CD8-positive, alpha-beta memory T cell (primary cell): ENCODE results near the gene AHDC1. TPM values are rescaled to one million over a fixed set of nuclear protein-coding genes. Genes with fewer than 3 reads are reported as not detected.

Experiments used
- CTCF ChIA-PET: fragments of 350-600 bp; sonication (Branson Sonifier 250); formaldehyde crosslinking; loops from one replicate; lab custom pipeline; 2021; ENCODE audit warnings: antibody characterized with exemption; lab: Charles Lee
- POLR2A ChIA-PET: fragments of 350-600 bp; sonication (Branson Sonifier 250); formaldehyde crosslinking; loops from one replicate; lab custom pipeline; 2021; ENCODE audit warnings: antibody characterized with exemption; lab: Charles Lee
- DNase-seq, 5 donors: peaks; one replicate each; pipeline versions ENCODE4 v3.0.0 to v3.0.0-alpha.2; 2020 to 2022; ENCODE audit warnings: mixed read lengths in 1 of 5
- H3K27ac ChIP-seq: one replicate; pipeline ENCODE4 v1.7.0; 2013; ENCODE audit warnings: low read depth, mild to moderate bottlenecking, low read length, moderate library complexity
- H3K27me3 ChIP-seq: 2 replicates; pipeline ENCODE4 v1.7.0; 2013; ENCODE audit warnings: low read length, mild to moderate bottlenecking; ENCODE audit not compliant: insufficient read depth, poor library complexity, severe bottlenecking
- H3K36me3 ChIP-seq: 2 replicates; pipeline ENCODE4 v1.7.0; 2013; ENCODE audit warnings: mild to moderate bottlenecking, low read length, moderate library complexity; ENCODE audit not compliant: insufficient read depth
- H3K4me1 ChIP-seq: 2 replicates; pipeline ENCODE4 v1.7.0; 2013; ENCODE audit warnings: mild to moderate bottlenecking, low read length, moderate library complexity; ENCODE audit not compliant: insufficient read depth
- H3K4me3 ChIP-seq: 2 replicates; pipeline ENCODE4 v1.7.0; 2013; ENCODE audit warnings: mild to moderate bottlenecking, low read length
- H3K9me3 ChIP-seq: 2 replicates; pipeline ENCODE4 v1.7.0; 2013; ENCODE audit warnings: mild to moderate bottlenecking, low read length
- H3K27ac Mint-ChIP-seq, 8 donors: one replicate each; pipeline ENCODE4 v1.8.0; 2020 to 2021; ENCODE audit warnings: mixed read lengths in 8 of 8, mild to moderate bottlenecking in 6 of 8, inconsistent platforms in 3 of 8, moderate library complexity in 3 of 8
- H3K27me3 Mint-ChIP-seq, 2 donors: one replicate each; pipeline ENCODE4 v1.8.0; 2020 to 2021; ENCODE audit warnings: mixed read lengths in 2 of 2, mild to moderate bottlenecking in 1 of 2, moderate library complexity in 1 of 2
- H3K36me3 Mint-ChIP-seq, 3 donors: one replicate each; pipeline ENCODE4 v1.8.0; 2020 to 2021; ENCODE audit warnings: mixed read lengths in 3 of 3, inconsistent platforms in 1 of 3, mild to moderate bottlenecking in 1 of 3
- H3K4me1 Mint-ChIP-seq, 3 donors: one replicate each; pipeline ENCODE4 v1.8.0; 2020 to 2021; ENCODE audit warnings: mixed read lengths in 3 of 3, inconsistent platforms in 1 of 3, mild to moderate bottlenecking in 1 of 3
- H3K4me3 Mint-ChIP-seq, 7 donors: one replicate each; pipeline ENCODE4 v1.8.0; 2020 to 2021; ENCODE audit warnings: mixed read lengths in 7 of 7, mild to moderate bottlenecking in 6 of 7, moderate library complexity in 4 of 7, inconsistent platforms in 2 of 7
- H3K9me3 Mint-ChIP-seq, 5 donors: one replicate each; pipeline ENCODE4 v1.8.0; 2020 to 2022; ENCODE audit warnings: mixed read lengths in 5 of 5, mild to moderate bottlenecking in 3 of 5, moderate library complexity in 2 of 5, inconsistent platforms in 1 of 5
- polyA plus RNA-seq: library from polyadenylated mRNA; unstranded; fragments of 300-500 nt; fragmentation: Illumina TruSeq; gene quantifications from one replicate; pipeline ENCODE4 v1.2.3, GENCODE V29; 2021
- total RNA-seq, 2 experiments: library from RNA; stranded (reverse); gene quantifications; one replicate each; pipeline ENCODE4 v1.2.3, GENCODE V29; 2021

Gene AHDC1
- total and polyA plus RNA-seq, 3 experiments from 2014 or later, result 1.9 to 11.5 (median 11.5) TPM

DNA sequence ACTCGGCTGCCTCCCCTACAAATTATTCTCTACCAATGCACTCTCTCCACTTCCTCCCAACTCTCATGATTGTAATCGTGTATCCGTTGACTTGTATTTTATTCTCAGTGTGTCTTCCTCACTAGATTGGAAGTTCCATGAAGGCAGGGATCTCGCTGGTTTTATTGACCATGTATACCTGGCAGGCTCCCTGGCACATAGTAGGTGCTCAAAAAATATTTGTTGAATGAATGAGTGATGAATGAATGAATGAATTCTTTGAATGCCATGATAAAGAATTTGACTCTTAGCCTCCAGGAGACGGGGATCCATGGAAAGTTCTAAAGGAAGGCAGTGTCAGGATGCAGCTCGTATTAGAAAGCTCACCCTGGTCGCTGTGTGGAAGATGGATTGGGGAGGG is 85.1 kb downstream of the AHDC1 start:
- H3K4me3 ChIP-seq, result no peak overlapping the region
- ChIA-PET POLR2A (interaction anchor here (1.0 kb wide), 1 partner anchor 83 kb away, joined by 3 read pairs; no protein-coding TSS in a partner anchor), CTCF (no interaction called here)
- H3K36me3 Mint-ChIP-seq, result peaks cover 0 to 4% (median 0%) of the 10 kb centered on the region in 3 donors
- H3K4me1 Mint-ChIP-seq, result peaks cover 31 to 40% (median 38%) of the 10 kb centered on the region in 3 donors
- no peak for DNase-seq
- H3K36me3 ChIP-seq, result no peaks in the 10 kb centered on the region
- no peaks in the 10 kb centered on the region for H3K27me3 ChIP-seq
- peaks cover 46% of the 10 kb centered on the region for H3K4me1 ChIP-seq
- H3K27ac Mint-ChIP-seq, result peak overlapping the region in 3 of 8 donors; percentile 2 to 35 (median 29)
- no peaks in the 10 kb centered on the region for H3K9me3 Mint-ChIP-seq
- no peaks in the 10 kb centered on the region for H3K27me3 Mint-ChIP-seq
- no peak overlapping the region for H3K27ac ChIP-seq
- no peaks in the 10 kb centered on the region for H3K9me3 ChIP-seq
- peak overlapping the region in 1 of 7 donors; percentile 49 for H3K4me3 Mint-ChIP-seq

DNA sequence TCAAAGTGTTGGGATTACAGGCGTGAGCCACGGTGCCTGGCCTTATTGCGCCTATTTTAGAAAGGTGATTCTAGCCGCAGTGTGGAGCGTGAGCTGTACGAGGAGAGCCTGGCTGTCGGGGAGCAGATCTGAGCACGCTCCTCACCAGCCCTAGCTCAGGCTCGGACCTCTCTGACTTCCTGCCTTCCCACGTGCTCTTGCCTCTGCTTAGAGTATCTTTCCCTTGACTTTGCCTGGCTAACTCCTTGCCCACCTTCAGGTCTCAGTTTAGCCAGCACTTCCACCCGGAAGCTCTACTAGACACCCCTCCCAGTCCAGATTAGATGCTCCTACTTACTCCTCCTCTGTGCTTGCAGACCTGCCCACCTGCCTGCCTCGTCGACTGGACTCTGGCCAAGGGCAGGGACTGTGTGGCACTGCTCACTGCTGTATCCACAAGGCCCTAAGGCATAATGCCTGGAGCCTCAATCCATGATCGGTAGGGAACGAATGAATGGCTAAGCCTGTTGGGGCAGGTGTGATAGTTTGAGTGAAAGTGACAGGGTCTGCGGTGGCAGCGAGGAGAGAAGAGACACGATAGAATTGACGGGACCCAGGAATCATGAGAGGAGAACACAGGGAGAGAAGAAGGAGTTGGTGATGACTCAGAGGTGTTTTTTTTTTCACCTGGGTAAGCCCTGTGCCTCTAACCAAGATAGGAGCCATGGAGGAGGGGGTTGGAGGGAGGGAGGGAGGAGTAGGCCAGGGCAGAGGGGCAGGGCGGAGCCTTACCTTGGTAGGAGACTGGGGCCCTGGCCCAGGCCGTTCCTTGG is 85.8 kb downstream of the AHDC1 start:
- H3K9me3 Mint-ChIP-seq, result no peaks in the 10 kb centered on the region
- H3K27me3 Mint-ChIP-seq, result peaks cover 0 to 2% of the 10 kb centered on the region in 2 donors
- CTCF ChIA-PET, result no interaction called here
- H3K4me3 Mint-ChIP-seq, result no peak overlapping the region
- no peaks in the 10 kb centered on the region for H3K27me3 ChIP-seq
- H3K36me3 ChIP-seq, result no peaks in the 10 kb centered on the region
- peaks cover 25 to 33% (median 32%) of the 10 kb centered on the region in 3 donors for H3K4me1 Mint-ChIP-seq
- H3K9me3 ChIP-seq, result no peaks in the 10 kb centered on the region
- peaks cover 39% of the 10 kb centered on the region for H3K4me1 ChIP-seq
- H3K27ac ChIP-seq, result no peak overlapping the region
- POLR2A ChIA-PET, result no interaction called here
- DNase-seq, result no peak
- peaks cover 0 to 4% (median 0%) of the 10 kb centered on the region in 3 donors for H3K36me3 Mint-ChIP-seq
- no peak overlapping the region for H3K4me3 ChIP-seq
- H3K27ac Mint-ChIP-seq, result peak overlapping the region in 4 of 8 donors; percentile 29 to 66 (median 38)

DNA sequence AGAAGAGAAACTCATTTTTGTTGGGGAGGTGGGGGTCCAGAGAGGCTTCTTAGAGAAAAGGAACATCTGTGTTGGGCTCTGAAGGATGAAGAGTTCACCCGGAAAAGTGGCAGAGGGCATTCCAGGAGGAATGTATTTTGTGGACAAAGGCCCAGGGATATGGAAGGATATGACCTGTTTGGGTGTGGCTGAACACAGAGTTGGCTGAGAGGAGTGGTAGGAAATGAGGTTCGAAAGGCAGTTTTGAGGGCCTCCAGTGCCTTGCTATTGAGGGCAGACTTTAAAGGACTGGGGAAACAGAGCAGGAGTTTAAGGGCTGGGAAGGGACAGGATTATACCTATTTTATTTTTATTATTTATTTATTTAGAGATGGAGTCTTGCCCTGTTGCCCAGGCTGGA is 86.6 kb downstream of the AHDC1 start:
- Mint-ChIP-seq H3K27ac (peak overlapping the region in 4 of 8 donors; percentile 50 to 72 (median 64)), H3K4me3 (peak overlapping the region in 1 of 7 donors; percentile 76), H3K27me3 (peaks cover 0 to 2% of the 10 kb centered on the region in 2 donors), H3K9me3 (no peaks in the 10 kb centered on the region), H3K4me1 (peaks cover 18 to 25% (median 25%) of the 10 kb centered on the region in 3 donors), H3K36me3 (peaks cover 0 to under 1% (median 0%) of the 10 kb centered on the region in 3 donors)
- no peak for DNase-seq
- H3K4me1 ChIP-seq, result peaks cover 32% of the 10 kb centered on the region
- H3K27ac ChIP-seq, result no peak overlapping the region
- ChIA-PET CTCF (interaction anchor here (1.2 kb wide), 1 partner anchor 39 kb away, joined by 4 read pairs; no protein-coding TSS in a partner anchor), POLR2A (no interaction called here)
- no peak overlapping the region for H3K4me3 ChIP-seq
- no peaks in the 10 kb centered on the region for H3K27me3 ChIP-seq
- no peaks in the 10 kb centered on the region for H3K9me3 ChIP-seq
- H3K36me3 ChIP-seq, result no peaks in the 10 kb centered on the region

DNA sequence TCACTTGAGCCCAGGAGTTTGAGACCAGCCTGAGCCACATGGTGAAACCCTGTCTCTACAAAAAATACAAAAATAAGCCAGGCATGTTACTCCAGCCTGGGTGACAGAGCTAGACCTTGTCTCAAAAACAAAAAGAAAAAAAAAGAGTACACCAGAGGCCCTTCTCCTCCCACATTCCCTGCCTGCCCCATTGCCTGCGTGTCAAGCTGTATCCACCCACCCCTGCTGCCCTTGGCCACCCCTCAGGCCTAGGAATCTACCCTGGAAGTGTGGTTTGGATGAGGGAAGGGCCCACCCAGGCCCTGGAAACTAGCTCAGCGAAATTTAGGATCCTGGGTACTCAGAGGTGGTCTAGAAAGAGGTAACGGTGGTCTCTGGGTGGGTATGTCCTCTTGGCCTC is 88.3 kb downstream of the AHDC1 start:
- Mint-ChIP-seq H3K9me3 (no peaks in the 10 kb centered on the region), H3K27ac (no peak overlapping the region), H3K4me3 (no peak overlapping the region), H3K36me3 (no peaks in the 10 kb centered on the region), H3K27me3 (peaks cover 0 to 2% of the 10 kb centered on the region in 2 donors), H3K4me1 (peaks cover 2 to 9% (median 8%) of the 10 kb centered on the region in 3 donors)
- Histone ChIP-seq H3K36me3 (no peaks in the 10 kb centered on the region), H3K27me3 (no peaks in the 10 kb centered on the region), H3K4me1 (peaks cover 16% of the 10 kb centered on the region), H3K27ac (no peak overlapping the region), H3K9me3 (no peaks in the 10 kb centered on the region), H3K4me3 (no peak overlapping the region)
- CTCF ChIA-PET, result no interaction called here
- POLR2A ChIA-PET, result no interaction called here
- DNase-seq, result no peak

DNA sequence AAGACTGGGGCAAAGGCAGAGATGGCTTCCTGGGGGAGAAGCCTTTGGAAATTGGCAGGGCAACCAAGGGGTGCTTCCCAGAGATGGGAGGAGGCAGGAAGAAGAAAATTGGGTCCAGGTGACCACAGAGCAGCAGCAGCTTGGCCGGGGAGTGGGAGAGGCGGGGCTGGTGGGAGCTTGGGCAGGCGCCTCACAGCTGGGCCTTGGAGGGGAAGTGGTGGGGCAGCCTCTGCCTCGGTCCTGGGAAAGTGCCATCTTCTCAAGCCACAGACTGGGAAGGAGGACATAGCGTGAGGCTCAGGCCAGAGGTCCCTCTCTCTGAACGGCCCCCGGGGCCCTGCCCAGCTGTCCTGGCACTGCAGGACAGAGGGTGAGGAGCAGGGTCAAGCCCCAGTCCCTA is 90.0 kb downstream of the AHDC1 start:
- Mint-ChIP-seq H3K4me3 (no peak overlapping the region), H3K27me3 (peaks cover 0 to 3% of the 10 kb centered on the region in 2 donors), H3K9me3 (no peaks in the 10 kb centered on the region), H3K27ac (no peak overlapping the region), H3K4me1 (no peaks in the 10 kb centered on the region), H3K36me3 (no peaks in the 10 kb centered on the region)
- POLR2A ChIA-PET, result interaction anchor here (0.5 kb wide), 1 partner anchor 20 kb away, joined by 9 read pairs; no protein-coding TSS in a partner anchor
- DNase-seq, result no peak
- Histone ChIP-seq H3K4me3 (no peak overlapping the region), H3K4me1 (peaks cover 7% of the 10 kb centered on the region), H3K27ac (no peak overlapping the region), H3K9me3 (no peaks in the 10 kb centered on the region), H3K27me3 (no peaks in the 10 kb centered on the region), H3K36me3 (no peaks in the 10 kb centered on the region)
- CTCF ChIA-PET, result no interaction called here

DNA sequence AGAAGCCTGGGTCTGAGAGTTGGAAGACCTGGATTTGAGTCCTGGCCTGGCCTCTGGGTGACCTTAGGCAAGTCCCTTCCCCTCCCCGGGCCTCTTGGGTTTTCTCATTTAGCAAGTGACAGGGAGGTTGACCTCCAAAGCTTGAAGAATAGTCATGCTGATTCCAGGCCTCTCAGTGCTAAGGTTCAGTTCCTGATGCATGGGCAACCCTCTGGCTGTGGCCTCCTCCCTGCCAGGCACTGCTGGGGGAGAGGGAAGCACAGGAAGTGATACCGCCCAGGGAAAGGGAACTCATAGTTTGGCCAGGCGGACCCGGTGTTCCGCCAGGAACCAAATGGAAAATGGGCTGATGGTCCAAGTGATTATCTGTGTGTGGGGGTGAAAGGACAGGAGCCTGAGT is 90.4 kb downstream of the AHDC1 start:
- Mint-ChIP-seq H3K27me3 (peaks cover 0 to 5% of the 10 kb centered on the region in 2 donors), H3K4me1 (no peaks in the 10 kb centered on the region), H3K27ac (no peak overlapping the region), H3K4me3 (no peak overlapping the region), H3K36me3 (no peaks in the 10 kb centered on the region), H3K9me3 (no peaks in the 10 kb centered on the region)
- H3K27me3 ChIP-seq, result no peaks in the 10 kb centered on the region
- H3K9me3 ChIP-seq, result no peaks in the 10 kb centered on the region
- no peak overlapping the region for H3K27ac ChIP-seq
- POLR2A ChIA-PET, result no interaction called here
- H3K4me1 ChIP-seq, result peaks cover 7% of the 10 kb centered on the region
- H3K4me3 ChIP-seq, result no peak overlapping the region
- no peak for DNase-seq
- CTCF ChIA-PET, result no interaction called here
- no peaks in the 10 kb centered on the region for H3K36me3 ChIP-seq

DNA sequence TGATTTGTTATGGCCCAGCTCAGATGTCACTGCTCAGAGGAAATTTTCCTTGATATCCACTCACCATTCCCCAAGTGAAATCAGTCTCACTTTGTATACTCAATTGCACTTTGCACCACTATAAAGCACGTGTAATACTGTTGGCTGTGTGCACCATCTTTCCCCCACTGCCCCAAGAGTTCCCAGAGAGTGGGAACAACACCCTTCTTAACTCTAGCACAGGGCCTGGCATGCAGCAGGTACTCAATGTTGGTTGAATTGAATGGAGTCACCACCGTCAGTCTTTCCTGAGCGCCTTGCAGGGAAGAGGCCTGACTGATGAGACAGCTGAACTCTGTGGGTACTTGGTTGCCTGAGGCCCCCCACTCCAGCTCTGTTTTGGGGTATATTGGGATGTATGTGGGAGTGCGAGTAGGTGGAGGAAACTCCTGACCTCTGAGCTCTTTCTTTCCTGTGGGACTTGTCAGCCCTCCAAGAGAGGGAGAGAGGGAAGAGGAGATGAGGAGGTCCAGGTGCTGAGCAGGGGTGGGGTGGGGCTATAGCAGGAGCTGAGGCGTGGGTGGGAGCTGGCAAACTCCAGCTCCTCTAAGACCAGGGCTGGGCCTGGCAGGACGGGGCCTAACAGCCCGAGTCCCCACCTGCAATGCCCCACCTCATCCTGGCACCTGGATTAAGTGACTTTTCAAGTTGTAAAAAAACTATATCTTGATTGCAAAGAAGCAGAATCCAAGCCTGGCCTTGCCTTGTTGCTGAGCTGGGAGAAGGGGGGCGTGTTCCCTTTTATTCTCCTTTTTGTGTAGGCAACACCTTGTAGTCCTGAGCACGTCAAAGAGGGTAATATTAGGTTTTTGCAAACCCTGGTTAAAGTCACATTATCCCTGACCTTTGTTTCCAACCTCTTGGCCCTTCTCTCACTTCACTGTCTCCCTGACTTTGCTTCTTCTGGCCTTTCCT is 94.5 kb downstream of the AHDC1 start:
- peaks cover 0 to 5% of the 10 kb centered on the region in 2 donors for H3K27me3 Mint-ChIP-seq
- ChIA-PET POLR2A (no interaction called here), CTCF (interaction anchor here (0.7 kb wide), 1 partner anchor 1510 kb away, joined by 5 read pairs; no protein-coding TSS in a partner anchor)

More for the DNA sequence above, 94.5 kb downstream of the AHDC1 start:
- Mint-ChIP-seq H3K9me3 (no peaks in the 10 kb centered on the region), H3K4me3 (no peak overlapping the region), H3K4me1 (no peaks in the 10 kb centered on the region), H3K36me3 (no peaks in the 10 kb centered on the region), H3K27ac (peak overlapping the region in 4 of 8 donors; percentile 1 to 88 (median 56))
- Histone ChIP-seq H3K4me1 (no peaks in the 10 kb centered on the region), H3K27me3 (no peaks in the 10 kb centered on the region), H3K36me3 (no peaks in the 10 kb centered on the region), H3K27ac (no peak overlapping the region), H3K4me3 (no peak overlapping the region), H3K9me3 (no peaks in the 10 kb centered on the region)
- no peak for DNase-seq
